IPS DF 19.7 (cell line): ENCODE measurements around the gene CES1.
"Not testable (repeated sequence)": the region's sequence is repeated elsewhere in the genome, so short reads cannot be mapped to it uniquely, and the experiment has no call there.

Source experiments
- DNase-seq: peaks from one replicate; pipeline ENCODE4 v3.0.0-alpha.2; 2013; ENCODE audit warnings: low read depth, low spot score

The CES1 gene

GRCh38 chr16:55830658-55831294 is 2.1 kb downstream of the CES1 start:
- no peak for DNase-seq

GRCh38 chr16:55829232-55829631 is 3.7 kb downstream of the CES1 start:
- DNase-seq = not testable (repeated sequence)

GRCh38 chr16:55828680-55829079 is 4.2 kb downstream of the CES1 start:
- no peak for DNase-seq

- no peak for DNase-seq
These were observed 7.7 kb downstream of the CES1 start for GRCh38 chr16:55825115-55825728.

GRCh38 chr16:55824473-55825000 is 8.4 kb downstream of the CES1 start:
- DNase-seq = no peak

GRCh38 chr16:55822280-55822810 is 10.6 kb downstream of the CES1 start:
- DNase-seq = no peak

GRCh38 chr16:55821210-55821609 is 11.7 kb downstream of the CES1 start:
- no peak for DNase-seq

- DNase-seq = no peak
These were observed 12.3 kb downstream of the CES1 start for GRCh38 chr16:55820615-55821014.

- DNase-seq = no peak
These were observed 15.5 kb downstream of the CES1 start for GRCh38 chr16:55817236-55817912.

- DNase-seq = not testable (repeated sequence)
These were observed 16.7 kb downstream of the CES1 start for GRCh38 chr16:55816222-55816621.

GRCh38 chr16:55815320-55815719 is 17.6 kb downstream of the CES1 start:
- no peak for DNase-seq

- not testable (repeated sequence) for DNase-seq
These were observed 18.7 kb downstream of the CES1 start for GRCh38 chr16:55814174-55814573.

GRCh38 chr16:55813730-55814129 is 19.2 kb downstream of the CES1 start:
- not testable (repeated sequence) for DNase-seq

GRCh38 chr16:55812951-55813350 is 19.9 kb downstream of the CES1 start:
- no peak for DNase-seq

GRCh38 chr16:55811811-55812210 is 21.1 kb downstream of the CES1 start:
- no peak for DNase-seq

- no peak for DNase-seq
These were observed 22.4 kb downstream of the CES1 start for GRCh38 chr16:55810451-55810961.

GRCh38 chr16:55809851-55810250 is 23.0 kb downstream of the CES1 start:
- DNase-seq = no peak

GRCh38 chr16:55809386-55809785 is 23.5 kb downstream of the CES1 start:
- no peak for DNase-seq

- DNase-seq = not testable (repeated sequence)
These were observed 24.6 kb downstream of the CES1 start for GRCh38 chr16:55808286-55808685.

- DNase-seq = not testable (repeated sequence)
These were observed 27.8 kb downstream of the CES1 start for GRCh38 chr16:55805104-55805503.

GRCh38 chr16:55803681-55804080 is 29.2 kb downstream of the CES1 start:
- DNase-seq = not testable (repeated sequence)

- not testable (repeated sequence) for DNase-seq
These were observed 39.9 kb downstream of the CES1 start for GRCh38 chr16:55792934-55793374.
